NCI-H2107 treated with DMSO at 0.1 percent for 48 hours (cell line): ENCODE measurements around the gene ZNF275.
A peak's percentile ranks its signal among the peaks of the same experiment; 100 is the strongest.
"Not testable (repeated sequence)": the region's sequence is repeated elsewhere in the genome, so short reads cannot be mapped to it uniquely, and the experiment has no call there.

Experiments used
- DNase-seq: peaks from one replicate; lab custom pipeline; 2025; ENCODE audit not compliant: unreplicated experiment; lab: John Stamatoyannopoulos, UW

Gene ZNF275

DNA sequence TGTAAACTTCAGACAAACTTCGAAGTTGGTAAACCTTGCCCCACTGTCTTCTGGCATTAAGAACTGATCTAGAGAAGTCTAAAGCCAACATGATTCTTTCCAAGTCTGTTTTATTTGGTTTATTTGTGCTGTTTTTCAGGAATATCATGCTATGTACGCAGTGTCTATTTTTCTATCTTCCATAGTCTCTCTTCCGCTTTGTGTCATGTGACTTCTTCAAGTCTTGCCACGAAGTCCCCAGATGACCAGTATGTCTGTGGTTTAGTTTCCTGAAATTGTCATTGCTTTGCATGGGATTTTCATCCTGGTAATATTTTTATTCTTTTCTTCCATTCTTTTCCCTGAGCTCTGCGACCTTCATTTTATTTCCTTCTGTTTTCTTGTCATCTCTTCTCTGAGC is 52.1 kb downstream of the ZNF275 start:
- DNase-seq: no peak

DNA sequence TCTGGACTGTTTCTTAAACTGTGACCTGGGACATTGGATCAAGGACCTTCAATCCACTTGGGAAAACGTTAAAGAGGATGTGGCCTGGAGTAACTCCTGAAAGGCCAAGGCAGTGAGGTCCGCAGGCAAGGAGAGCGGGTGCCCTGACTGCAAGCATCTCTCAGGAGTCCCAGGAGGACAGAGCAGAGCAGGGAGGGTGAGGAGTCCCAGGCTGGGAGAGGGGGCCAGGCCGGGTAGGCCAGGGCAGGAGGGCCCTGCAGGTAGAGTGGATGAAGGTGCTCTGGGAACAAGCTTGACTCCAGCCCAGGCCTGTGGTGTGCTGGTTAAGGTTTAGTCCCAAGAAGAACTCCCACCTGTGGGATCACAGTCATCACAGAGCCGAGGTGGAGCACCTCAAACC is 53.4 kb downstream of the ZNF275 start:
- DNase-seq: no peak

DNA sequence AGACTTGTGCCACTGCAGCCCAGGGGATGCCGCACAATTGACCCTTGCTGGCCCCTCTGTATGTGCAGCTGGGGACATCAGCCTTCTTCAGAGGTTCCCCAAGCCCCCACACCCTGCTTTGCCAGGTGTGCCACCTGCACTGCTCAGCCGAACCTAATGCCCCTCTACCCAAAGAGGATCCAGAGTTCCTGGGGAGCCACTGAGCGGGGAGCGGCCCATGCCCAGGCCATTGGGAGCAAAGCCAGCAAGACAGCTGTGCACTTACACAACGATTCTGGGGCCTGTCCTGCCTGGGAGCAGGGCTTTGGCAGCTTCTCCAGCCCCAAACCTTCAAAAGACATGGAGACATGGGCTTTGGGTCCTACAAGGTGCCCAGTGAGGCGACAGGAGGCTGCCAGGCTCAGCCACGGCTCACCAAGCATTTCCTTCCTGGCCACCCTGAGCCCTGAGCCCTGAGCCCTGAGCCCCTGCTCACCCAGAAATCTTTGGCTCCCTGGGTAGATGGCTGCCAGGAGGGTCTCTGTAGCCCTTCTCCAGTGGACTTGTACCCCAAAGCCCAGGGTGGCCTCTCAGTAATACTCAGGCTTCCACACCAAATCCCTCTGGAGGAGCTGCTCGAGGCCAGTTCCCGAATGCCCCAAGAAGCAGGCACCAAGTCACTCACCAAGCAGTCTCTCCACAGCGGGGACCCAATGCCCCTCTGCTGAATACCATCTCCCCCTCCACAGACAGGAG is 54.2 kb downstream of the ZNF275 start:
- DNase-seq: no peak

DNA sequence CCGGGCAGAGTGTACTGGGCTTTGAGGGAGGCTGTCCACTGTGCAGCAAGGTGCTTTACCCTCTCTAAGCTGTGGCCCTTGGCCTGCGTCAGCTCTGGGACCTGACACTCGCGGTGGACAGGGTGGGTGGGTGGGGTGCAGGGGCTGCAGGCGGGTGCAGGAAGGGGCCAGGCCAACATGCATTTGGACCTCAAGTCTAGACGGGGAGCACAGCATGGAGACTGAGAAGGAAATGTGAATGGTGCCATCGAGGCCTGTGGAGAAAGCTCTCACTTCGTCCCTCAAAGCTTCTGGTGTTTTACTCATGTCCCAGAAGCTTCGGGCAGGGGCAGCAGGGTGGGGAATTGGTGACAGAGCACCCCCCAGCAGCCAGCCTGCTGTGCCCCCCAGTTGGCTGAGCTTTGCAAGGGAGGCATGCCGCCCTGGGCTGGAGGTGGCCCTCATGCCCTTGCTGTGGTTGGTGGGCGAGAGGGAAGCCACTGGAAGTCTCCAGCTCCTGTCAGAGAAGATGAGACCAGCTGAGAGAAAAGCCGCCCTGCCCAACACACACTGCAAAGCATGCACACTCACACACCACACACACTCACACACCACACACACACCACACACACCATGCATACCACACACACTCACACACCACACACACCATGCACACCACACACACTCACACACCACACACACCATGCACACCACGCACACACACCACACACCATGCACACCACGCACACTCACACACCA is 54.9 kb downstream of the ZNF275 start:
- no peak for DNase-seq

DNA sequence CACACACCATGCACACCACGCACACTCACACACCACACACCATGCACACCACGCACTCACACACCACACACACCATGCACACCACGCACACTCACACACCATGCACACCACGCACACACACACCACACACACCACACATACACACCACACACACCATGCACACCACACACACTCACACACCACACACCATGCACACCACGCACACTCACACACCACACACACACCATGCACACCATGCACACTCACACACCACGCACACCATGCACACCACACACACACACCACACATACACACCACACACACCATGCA is 55.5 kb downstream of the ZNF275 start:
- not testable (repeated sequence) for DNase-seq

DNA sequence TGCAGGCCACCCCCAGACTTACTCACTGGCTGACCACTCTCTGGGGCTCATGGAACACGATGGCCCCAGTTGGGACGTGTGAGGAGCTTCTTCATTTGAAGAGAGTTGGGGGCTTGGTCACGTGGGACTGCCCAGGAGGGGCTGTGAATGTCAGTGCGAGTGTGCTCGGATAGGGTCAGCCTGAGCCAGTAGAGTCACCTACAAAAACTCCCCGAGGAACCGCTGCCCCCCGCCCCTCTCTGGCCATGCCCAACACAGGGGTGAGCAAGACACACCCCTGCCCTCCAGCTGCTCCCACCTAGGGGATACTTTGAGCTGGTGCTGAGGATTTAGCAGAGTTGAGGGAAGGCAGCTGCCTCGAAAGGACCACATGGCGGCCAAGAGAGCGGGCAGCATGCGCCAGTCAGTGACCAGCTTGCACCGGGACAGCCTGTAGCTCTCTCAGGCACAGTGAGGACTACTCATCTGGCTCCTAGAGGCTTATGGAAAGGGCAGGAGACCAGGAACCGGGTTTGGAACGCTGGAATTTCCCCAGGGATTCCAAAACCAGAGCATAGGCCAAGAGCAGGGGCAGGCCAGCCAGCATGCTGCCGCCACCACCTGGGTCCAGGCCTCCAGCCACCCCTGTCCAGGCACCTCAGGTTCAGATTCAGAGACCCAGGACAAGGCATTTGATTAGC is 58.8 kb downstream of the ZNF275 start:
- DNase-seq: no peak

DNA sequence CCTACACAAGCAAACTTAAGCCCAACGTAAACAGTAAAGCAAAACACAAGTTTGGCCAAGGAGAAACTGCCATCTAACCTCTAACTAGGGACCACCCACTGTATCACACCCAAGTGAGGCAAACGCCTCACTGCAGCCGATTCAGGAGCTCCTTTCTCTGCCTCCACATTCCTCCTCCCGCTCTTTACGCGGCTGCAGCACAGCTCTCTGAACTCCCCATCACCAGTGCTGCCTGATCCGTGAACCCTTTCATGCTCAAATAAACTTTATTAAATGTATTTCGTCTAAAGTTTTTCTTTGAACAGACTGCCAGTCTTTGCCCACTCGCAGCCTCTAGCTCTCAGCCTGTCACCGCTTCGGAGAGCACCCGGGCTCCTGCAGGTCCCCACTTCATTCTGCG is 60.7 kb downstream of the ZNF275 start:
- DNase-seq: no peak

DNA sequence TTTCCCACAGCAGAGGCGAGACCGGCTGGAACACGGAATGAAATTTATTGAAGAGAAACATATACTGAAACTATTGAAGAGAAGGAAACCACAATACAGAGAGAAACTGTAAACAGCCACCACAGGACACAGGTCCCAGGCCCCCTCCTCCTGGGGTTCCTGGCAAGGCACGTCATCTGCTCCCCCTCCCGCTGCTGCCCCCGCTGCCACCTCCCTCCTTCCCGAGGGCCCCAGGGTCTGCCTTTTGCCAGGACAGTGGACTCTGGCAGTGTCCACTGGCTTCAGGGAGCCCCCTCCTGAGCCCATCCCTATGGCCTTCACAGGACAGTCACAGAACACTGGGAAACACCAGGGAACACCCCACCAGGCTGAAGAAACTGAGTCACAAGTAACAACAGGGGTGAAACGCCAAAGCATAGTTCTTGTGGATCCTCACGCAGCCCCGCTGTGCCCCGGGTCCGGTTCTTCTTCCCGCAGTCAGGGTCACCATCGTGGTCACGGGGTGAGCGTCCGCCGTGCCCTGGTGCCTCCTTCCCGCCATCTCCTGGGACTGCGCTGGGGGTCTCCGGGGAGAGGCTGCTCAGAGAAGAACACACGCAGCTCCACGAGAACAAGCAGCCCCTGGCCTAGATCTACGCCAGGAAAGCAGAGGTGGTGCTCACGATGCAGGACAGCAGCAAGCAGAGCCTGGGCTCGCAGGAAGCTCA is 61.8 kb downstream of the ZNF275 start:
- DNase-seq: no peak

DNA sequence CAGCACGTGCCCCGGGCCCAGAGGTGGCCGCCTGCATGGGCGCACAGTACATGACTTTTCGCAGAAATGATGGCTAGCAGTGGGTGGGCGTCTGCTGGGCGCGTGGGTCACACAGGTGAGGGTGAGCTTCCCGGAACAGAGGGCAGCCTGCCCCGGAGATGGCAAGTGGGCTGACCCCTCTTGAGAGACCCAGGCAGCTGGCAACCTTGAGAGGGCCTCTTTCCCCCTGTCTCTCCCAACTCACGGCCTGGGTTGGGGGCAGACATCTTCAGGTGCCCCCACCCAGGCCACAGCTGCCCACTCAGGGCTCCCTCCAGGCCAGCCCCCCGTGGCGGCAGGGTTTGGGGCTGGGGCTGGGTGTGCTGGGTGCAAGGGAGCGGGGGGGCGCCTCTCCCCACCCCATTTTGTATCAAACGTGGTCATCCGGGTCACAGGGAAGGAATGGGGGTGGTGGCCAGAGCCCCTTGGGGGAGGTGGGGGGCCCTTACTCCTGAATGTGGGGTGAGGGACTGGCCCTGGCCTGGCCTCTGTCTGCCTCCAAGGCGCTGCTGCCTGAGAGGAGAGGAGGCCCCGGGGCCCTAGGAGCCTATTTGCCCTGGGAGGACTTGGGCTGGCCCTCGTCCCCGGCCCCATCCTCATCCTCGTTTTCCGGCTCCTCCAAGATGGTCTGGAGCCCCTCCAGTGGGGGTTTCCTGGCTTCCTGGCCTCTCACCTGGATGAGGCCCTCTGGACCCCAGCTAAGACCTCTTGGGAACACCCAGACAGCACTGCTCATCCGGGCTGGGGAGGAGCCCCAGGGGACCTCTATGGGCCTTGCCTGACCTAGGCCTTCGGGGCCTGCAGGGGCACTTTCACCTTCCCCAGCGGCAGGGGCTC is 62.6 kb downstream of the ZNF275 start:
- DNase-seq: no peak

DNA sequence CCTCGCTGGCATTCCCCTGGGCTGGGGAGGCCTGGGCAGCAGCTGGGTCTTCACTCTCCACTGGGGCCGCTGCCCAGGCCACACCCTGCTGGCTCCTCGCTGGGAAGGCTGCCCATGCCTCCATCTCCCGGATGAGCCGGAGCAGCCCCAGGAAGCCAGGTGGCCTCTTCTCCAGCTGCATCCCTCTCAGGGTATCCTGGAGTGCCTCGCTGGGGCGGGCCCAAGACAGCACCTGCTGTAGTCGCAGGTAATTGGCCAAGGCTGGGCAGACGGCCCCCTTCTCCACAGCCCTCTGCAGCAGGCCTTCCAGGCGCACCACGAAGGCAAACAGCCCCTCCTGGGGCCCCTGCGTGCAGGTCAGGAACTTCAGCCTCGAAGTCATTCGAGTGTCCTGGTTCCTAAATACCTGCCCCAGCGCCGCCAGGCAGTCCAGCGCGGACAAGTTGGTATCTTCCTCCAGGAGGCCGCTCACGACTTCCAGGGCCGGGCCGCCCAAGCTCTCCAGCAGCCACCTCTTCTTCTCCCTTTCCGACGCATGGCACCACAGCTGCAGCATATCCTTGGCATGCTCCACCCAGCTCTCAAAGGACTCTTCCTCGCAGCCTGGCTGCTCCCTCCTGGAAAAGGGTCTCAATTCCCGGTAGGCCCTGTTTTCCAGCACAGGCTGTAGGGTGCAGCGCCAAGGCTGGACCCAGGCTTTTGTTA is 63.5 kb downstream of the ZNF275 start:
- DNase-seq: peak; percentile 46

DNA sequence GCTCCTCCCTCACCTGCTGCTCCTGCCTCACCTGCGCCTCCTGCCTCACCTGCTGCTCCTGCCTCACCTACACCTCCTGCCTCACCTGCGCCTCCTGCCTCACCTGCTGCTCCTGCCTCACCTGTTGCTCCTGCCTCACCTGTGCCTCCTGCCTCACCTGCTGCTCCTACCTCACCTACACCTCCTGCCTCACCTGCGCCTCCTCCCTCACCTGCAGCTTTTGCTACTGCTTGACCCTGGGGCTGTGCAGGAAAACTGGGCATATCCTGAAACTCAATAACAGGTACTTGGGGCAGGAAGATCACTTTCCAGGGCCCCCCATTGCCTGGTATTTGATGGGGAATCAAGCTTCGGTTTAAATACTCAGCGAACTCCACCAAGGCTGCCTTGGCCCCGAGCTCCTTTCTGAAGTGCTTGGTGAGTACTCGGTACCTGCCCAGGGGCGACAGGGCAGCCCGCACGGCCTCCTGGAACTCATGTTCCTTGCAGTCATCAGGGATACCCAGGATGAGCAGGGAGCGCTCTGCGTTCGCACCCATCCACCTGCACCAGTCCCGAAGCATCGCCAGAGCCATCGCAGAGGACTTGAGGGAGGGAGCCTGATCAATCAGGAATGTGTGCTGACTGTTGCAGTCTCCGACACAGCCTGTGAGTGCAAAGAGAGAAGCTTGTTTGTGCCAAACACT is 64.5 kb downstream of the ZNF275 start:
- no peak for DNase-seq

DNA sequence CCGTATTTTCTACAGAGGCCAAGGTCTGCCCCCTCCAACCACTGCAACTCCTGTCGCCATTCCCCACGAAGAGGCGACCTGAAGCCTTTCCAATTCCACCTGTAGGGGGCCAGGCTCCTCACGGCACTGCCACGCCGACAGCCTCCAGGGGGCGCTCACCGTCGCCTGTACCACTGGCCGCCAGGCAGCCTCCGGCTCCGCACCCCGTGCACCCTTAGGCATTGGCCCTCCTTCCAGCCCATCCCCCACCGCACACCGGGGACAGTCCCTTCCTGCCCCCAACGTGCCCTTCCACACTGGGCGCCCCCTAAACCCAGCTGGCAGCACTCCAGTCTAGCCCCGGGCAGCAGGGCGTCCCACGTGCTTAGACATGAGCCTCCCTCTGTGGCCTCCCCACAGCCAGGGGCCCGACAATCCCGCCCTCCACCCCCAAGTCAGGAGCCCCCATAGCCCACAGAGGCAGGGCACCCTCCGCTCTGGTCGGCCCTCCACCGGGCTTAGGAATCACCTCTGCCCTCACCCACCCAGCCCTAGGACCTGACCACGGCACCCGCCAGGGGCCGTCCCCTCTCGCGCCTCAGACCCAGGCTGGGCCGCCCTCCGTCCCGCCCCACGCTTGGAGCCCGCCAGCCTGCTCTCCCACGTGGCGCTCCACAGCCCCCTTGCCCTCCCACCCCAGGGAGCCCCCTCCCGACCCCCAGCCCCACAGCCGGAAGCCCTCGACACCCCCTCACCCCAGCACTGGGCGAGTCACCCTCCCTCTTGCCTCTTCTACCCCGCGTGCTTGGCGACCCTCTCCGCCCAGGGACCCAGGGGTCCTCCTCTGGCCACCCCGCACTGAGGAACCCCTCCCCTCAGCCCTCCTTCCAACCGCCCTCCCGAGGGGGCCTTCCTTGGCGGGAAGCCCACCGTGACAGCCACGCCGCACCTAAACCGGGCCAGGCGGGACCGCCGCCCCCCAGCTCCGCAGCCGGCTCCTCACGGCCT is 66.5 kb downstream of the ZNF275 start:
- DNase-seq: no peak

DNA sequence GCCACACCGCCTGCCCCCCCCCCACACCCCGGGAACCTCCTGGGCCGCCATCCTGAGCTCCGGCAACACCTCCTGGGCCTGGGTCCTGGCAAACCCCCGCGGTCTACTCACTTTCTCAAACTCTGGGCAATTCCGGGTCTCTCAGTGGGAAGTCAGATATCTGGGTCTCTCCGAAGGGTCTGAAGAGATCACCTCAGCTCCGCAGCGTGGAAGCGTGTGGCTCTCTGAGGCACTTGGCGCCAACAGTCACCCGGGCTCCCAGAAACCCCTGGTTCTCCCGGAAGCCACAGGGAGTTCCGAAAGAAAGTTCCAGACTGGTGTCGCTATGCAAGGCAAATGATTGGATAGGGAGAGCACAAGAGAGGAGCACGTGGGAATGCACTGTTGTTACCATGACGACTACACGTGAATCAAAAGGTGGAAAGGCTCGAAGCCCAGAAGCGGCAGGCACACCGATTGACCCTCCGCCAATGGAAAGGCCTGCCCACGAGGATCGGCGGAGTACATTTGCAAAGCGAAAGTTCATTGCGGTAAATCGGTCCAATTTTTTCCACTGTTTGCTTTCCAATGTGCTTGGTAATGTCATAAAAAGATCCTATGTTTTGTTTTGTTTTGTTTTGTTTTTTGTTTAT is 67.3 kb downstream of the ZNF275 start, which contains the start of gene PNMA6E:
Gene PNMA6E, minus strand, starts transcription at position 218 of the 632 bp plus-strand sequence. CDS start 2,501 bp downstream, outside the sequence.
- DNase-seq: no peak
